OCI-LY1 (cell line): ENCODE results near the gene VEGFA.

Experiments used
- H2AFZ ChIP-seq: fragments of 200-600 bp; sonication (generic), shearing (Covaris generic); 2 replicates; pipeline ENCODE4 v1.6.0; 2014; ENCODE audit warnings: antibody characterized with exemption, mild to moderate bottlenecking, low read length
- H3F3A ChIP-seq: fragments of 200-600 bp; sonication (generic), shearing (Covaris generic); 2 replicates; pipeline ENCODE4 v1.6.0; 2014; ENCODE audit warnings: mild to moderate bottlenecking, antibody characterized with exemption, low read length, moderate library complexity; ENCODE audit not compliant: insufficient read depth
- H3K27ac ChIP-seq: fragments of 200-600 bp; sonication (generic); 2 replicates; pipeline ENCODE4 v1.5.1; 2014; ENCODE audit warnings: low read length, mixed run types, mild to moderate bottlenecking, low read depth; ENCODE audit not compliant: poor library complexity, severe bottlenecking
- H3K27me3 ChIP-seq: fragments of 200-600 bp; sonication (generic); 2 replicates; pipeline ENCODE4 v1.6.0; 2014; ENCODE audit warnings: antibody characterized with exemption, mild to moderate bottlenecking, low read length, moderate library complexity; ENCODE audit not compliant: insufficient read depth
- H3K36me3 ChIP-seq: fragments of 200-600 bp; sonication (generic); 2 replicates; pipeline ENCODE4 v1.6.1; 2014; ENCODE audit warnings: mild to moderate bottlenecking, antibody characterized with exemption, low read length, moderate library complexity, mixed read lengths; ENCODE audit not compliant: insufficient read depth
- H3K4me1 ChIP-seq: fragments of 200-600 bp; sonication (generic); 2 replicates; pipeline ENCODE4 v1.5.1; 2014; ENCODE audit warnings: mild to moderate bottlenecking, low read length, moderate library complexity; ENCODE audit not compliant: insufficient read depth, severe bottlenecking
- H3K4me2 ChIP-seq: fragments of 200-600 bp; sonication (generic), shearing (Covaris generic); 2 replicates; pipeline ENCODE4 v1.6.1; 2014; ENCODE audit warnings: low read length
- H3K4me3 ChIP-seq: fragments of 200-600 bp; sonication (generic); 2 replicates; pipeline ENCODE4 v1.5.1; 2014; ENCODE audit warnings: low read length, low read depth, mild to moderate bottlenecking, mixed read lengths; ENCODE audit not compliant: poor library complexity, severe bottlenecking
- H3K79me2 ChIP-seq: fragments of 200-600 bp; shearing (Covaris generic); 2 replicates; pipeline ENCODE4 v1.6.1; 2016; ENCODE audit warnings: mixed run types, low read length, mixed read lengths; ENCODE audit not compliant: insufficient read depth
- H3K9ac ChIP-seq: fragments of 200-600 bp; sonication (generic), shearing (Covaris generic); 2 replicates; pipeline ENCODE4 v1.6.1; 2014; ENCODE audit warnings: mild to moderate bottlenecking, low read length, mixed read lengths
- H3K9me2 ChIP-seq: fragments of 200-600 bp; sonication (generic), shearing (Covaris generic); 2 replicates; pipeline ENCODE4 v1.6.1; 2014; ENCODE audit warnings: low read depth, mild to moderate bottlenecking, low read length, mixed read lengths
- H3K9me3 ChIP-seq: fragments of 200-600 bp; shearing (Covaris generic); 2 replicates; pipeline ENCODE4 v1.6.1; 2014; ENCODE audit warnings: low read length, mixed read lengths
- H4K20me1 ChIP-seq: fragments of 200-600 bp; sonication (generic), shearing (Covaris generic); 2 replicates; pipeline ENCODE4 v1.6.0; 2016; ENCODE audit warnings: mild to moderate bottlenecking, low read length; ENCODE audit not compliant: insufficient read depth
- EZH2 ChIP-seq: fragments of 200-600 bp; sonication (generic), shearing (Covaris generic); IDR thresholded peaks from 2 replicates; pipeline ENCODE4 v1.8.0; 2017; ENCODE audit warnings: borderline replicate concordance, mixed run types, mild to moderate bottlenecking, antibody characterized with exemption, low read length, moderate library complexity, mixed read lengths
- TF ChIP-seq, protein P1 (sequence below): fragments of 200-600 bp; sonication (generic), shearing (Covaris generic); IDR thresholded peaks from 2 replicates; pipeline ENCODE4 v1.5.1; 2017; ENCODE audit warnings: mild to moderate bottlenecking, antibody characterized with exemption, low read length, moderate library complexity, mixed read lengths

Gene VEGFA

DNA sequence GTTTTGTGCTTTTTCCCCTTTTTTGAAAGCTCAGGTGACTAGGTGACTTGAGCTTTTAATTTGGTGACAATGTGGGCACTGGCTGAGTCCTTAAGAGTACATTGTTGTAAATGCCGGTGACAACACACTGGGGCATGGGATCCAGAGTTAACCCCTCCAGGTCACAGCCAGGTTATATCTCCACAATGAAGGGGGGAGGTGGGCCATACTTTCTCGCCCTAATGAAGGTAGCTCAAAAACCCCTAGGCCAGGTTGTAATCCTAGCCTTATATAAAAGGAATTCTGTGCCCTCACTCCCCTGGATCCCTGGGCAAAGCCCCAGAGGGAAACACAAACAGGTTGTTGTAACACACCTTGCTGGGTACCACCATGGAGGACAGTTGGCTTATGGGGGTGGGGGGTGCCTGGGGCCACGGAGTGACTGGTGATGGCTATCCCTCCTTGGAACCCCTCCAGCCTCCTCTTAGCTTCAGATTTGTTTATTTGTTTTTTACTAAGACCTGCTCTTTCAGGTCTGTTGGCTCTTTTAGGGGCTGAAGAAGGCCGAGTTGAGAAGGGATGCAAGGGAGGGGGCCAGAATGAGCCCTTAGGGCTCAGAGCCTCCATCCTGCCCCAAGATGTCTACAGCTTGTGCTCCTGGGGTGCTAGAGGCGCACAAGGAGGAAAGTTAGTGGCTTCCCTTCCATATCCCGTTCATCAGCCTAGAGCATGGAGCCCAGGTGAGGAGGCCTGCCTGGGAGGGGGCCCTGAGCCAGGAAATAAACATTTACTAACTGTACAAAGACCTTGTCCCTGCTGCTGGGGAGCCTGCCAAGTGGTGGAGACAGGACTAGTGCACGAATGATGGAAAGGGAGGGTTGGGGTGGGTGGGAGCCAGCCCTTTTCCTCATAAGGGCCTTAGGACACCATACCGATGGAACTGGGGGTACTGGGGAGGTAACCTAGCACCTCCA is 2.2 kb upstream of the VEGFA start:
- Histone ChIP-seq H3K36me3 (no peaks in the 10 kb centered on the region), H3K27ac (no peak overlapping the region), H3K4me1 (peaks cover 15% of the 10 kb centered on the region), H3K4me3 (no peak overlapping the region), H3F3A (no peaks in the 10 kb centered on the region), H4K20me1 (no peaks in the 10 kb centered on the region), H2AFZ (no peak overlapping the region), H3K9me3 (no peaks in the 10 kb centered on the region), H3K79me2 (no peaks in the 10 kb centered on the region), H3K27me3 (no peaks in the 10 kb centered on the region), H3K4me2 (no peak overlapping the region), H3K9me2 (no peaks in the 10 kb centered on the region), H3K9ac (no peak overlapping the region)
- no peak for TF ChIP-seq EZH2
- TF ChIP-seq, protein P1, sequence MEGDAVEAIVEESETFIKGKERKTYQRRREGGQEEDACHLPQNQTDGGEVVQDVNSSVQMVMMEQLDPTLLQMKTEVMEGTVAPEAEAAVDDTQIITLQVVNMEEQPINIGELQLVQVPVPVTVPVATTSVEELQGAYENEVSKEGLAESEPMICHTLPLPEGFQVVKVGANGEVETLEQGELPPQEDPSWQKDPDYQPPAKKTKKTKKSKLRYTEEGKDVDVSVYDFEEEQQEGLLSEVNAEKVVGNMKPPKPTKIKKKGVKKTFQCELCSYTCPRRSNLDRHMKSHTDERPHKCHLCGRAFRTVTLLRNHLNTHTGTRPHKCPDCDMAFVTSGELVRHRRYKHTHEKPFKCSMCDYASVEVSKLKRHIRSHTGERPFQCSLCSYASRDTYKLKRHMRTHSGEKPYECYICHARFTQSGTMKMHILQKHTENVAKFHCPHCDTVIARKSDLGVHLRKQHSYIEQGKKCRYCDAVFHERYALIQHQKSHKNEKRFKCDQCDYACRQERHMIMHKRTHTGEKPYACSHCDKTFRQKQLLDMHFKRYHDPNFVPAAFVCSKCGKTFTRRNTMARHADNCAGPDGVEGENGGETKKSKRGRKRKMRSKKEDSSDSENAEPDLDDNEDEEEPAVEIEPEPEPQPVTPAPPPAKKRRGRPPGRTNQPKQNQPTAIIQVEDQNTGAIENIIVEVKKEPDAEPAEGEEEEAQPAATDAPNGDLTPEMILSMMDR = no peak

DNA sequence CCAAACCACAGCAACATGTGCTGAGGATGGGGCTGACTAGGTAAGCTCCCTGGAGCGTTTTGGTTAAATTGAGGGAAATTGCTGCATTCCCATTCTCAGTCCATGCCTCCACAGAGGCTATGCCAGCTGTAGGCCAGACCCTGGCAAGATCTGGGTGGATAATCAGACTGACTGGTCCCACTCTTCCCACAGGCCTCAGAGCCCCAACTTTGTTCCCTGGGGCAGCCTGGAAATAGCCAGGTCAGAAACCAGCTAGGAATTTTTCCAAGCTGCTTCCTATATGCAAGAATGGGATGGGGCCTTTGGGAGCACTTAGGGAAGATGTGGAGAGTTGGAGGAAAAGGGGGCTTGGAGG is 1.5 kb upstream of the VEGFA start:
- H2AFZ ChIP-seq = no peak overlapping the region
- no peaks in the 10 kb centered on the region for H3F3A ChIP-seq
- H3K9me3 ChIP-seq = no peaks in the 10 kb centered on the region
- H4K20me1 ChIP-seq = no peaks in the 10 kb centered on the region
- no peak for TF ChIP-seq EZH2
- TF ChIP-seq, protein P1 = no peak
- no peaks in the 10 kb centered on the region for H3K36me3 ChIP-seq
- no peak overlapping the region for H3K27ac ChIP-seq
- peaks cover 20% of the 10 kb centered on the region for H3K4me1 ChIP-seq
- H3K4me2 ChIP-seq = no peak overlapping the region
- no peaks in the 10 kb centered on the region for H3K79me2 ChIP-seq
- no peak overlapping the region for H3K9ac ChIP-seq
- no peak overlapping the region for H3K4me3 ChIP-seq
- H3K27me3 ChIP-seq = no peaks in the 10 kb centered on the region
- H3K9me2 ChIP-seq = no peaks in the 10 kb centered on the region

DNA sequence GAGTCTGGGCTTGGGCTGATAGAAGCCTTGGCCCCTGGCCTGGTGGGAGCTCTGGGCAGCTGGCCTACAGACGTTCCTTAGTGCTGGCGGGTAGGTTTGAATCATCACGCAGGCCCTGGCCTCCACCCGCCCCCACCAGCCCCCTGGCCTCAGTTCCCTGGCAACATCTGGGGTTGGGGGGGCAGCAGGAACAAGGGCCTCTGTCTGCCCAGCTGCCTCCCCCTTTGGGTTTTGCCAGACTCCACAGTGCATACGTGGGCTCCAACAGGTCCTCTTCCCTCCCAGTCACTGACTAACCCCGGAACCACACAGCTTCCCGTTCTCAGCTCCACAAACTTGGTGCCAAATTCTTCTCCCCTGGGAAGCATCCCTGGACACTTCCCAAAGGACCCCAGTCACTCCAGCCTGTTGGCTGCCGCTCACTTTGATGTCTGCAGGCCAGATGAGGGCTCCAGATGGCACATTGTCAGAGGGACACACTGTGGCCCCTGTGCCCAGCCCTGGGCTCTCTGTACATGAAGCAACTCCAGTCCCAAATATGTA is 957 bp upstream of the VEGFA start:
- no peaks in the 10 kb centered on the region for H4K20me1 ChIP-seq
- no peaks in the 10 kb centered on the region for H3K9me3 ChIP-seq
- H3K4me3 ChIP-seq = no peak overlapping the region
- no peak for TF ChIP-seq EZH2
- TF ChIP-seq, protein P1 = no peak
- no peak overlapping the region for H3K27ac ChIP-seq
- peaks cover 25% of the 10 kb centered on the region for H3K4me1 ChIP-seq
- H3K9ac ChIP-seq = no peak overlapping the region
- H3K36me3 ChIP-seq = no peaks in the 10 kb centered on the region
- no peaks in the 10 kb centered on the region for H3K27me3 ChIP-seq
- H3F3A ChIP-seq = no peaks in the 10 kb centered on the region
- no peaks in the 10 kb centered on the region for H3K9me2 ChIP-seq
- no peak overlapping the region for H2AFZ ChIP-seq
- H3K79me2 ChIP-seq = no peaks in the 10 kb centered on the region
- H3K4me2 ChIP-seq = no peak overlapping the region; the same call in 1 of the 2 replicates
